GM23338 (cell line): Measurements from ENCODE around the gene RAB1B. TPM values are rescaled to one million over a fixed set of nuclear protein-coding genes. Genes with fewer than 3 reads are reported as not detected.

Experiments
- ATAC-seq: fragments of 200-7000 bp; cut with Tn5 transposase; 3 replicates; pipeline ENCODE4 v1.9.1; 2020
- DNase-seq: peaks from one replicate; pipeline ENCODE4 v3.0.0-alpha.2; 2015; ENCODE audit warnings: low spot score
- H2AFZ ChIP-seq: fragments of 200-600 bp; sonication (generic); 2 replicates; pipeline ENCODE4 v1.8.0; 2016; ENCODE audit warnings: antibody characterized with exemption, mild to moderate bottlenecking, moderate library complexity
- H3F3A ChIP-seq: fragments of 200-600 bp; sonication (generic); replicated peaks from 2 replicates; pipeline ENCODE4 v1.8.0; 2017; ENCODE audit warnings: antibody characterized with exemption, mixed run types, low read depth
- H3K27ac ChIP-seq: fragments of 200-600 bp; sonication (generic); 2 replicates; pipeline ENCODE4 v1.6.1; 2016; ENCODE audit warnings: low read depth
- H3K27me3 ChIP-seq: fragments of 200-600 bp; sonication (generic); 2 replicates; pipeline ENCODE4 v1.8.0; 2016; ENCODE audit warnings: mild to moderate bottlenecking, mixed run types, moderate library complexity; ENCODE audit not compliant: insufficient read depth
- H3K36me3 ChIP-seq: fragments of 200-600 bp; sonication (generic); 2 replicates; pipeline ENCODE4 v1.8.0; 2016; ENCODE audit warnings: mild to moderate bottlenecking; ENCODE audit not compliant: insufficient read depth
- H3K4me1 ChIP-seq: fragments of 200-600 bp; sonication (generic); 2 replicates; pipeline ENCODE4 v1.8.0; 2016; ENCODE audit warnings: mild to moderate bottlenecking, moderate library complexity; ENCODE audit not compliant: insufficient read depth
- H3K4me2 ChIP-seq: fragments of 200-600 bp; sonication (generic); 2 replicates; pipeline ENCODE4 v1.7.1; 2017; ENCODE audit warnings: mixed run types
- H3K4me3 ChIP-seq: fragments of 200-600 bp; sonication (generic); 2 replicates; pipeline ENCODE4 v1.6.1; 2016; ENCODE audit warnings: mixed run types
- H3K79me2 ChIP-seq: fragments of 200-600 bp; sonication (generic); replicated peaks from 2 replicates; pipeline ENCODE4 v1.8.0; 2017; ENCODE audit warnings: mild to moderate bottlenecking; ENCODE audit not compliant: insufficient read depth
- H3K9me2 ChIP-seq: fragments of 200-600 bp; sonication (generic); 2 replicates; pipeline ENCODE4 v1.8.0; 2017; ENCODE audit not compliant: insufficient read depth
- H4K20me1 ChIP-seq: fragments of 200-600 bp; sonication (generic); replicated peaks from 2 replicates; pipeline ENCODE4 v1.8.0; 2017; ENCODE audit warnings: mild to moderate bottlenecking; ENCODE audit not compliant: insufficient read depth
- H3K27ac Mint-ChIP-seq: 2 replicates; pipeline ENCODE4 v1.8.0; 2020; ENCODE audit warnings: inconsistent platforms, mild to moderate bottlenecking, moderate library complexity, mixed read lengths
- H3K27me3 Mint-ChIP-seq: 3 replicates; pipeline ENCODE4 v1.8.0; 2022; ENCODE audit warnings: low read depth, mild to moderate bottlenecking, moderate library complexity, mixed read lengths, inconsistent platforms; ENCODE audit not compliant: insufficient read depth, poor library complexity
- H3K36me3 Mint-ChIP-seq: 3 replicates; pipeline ENCODE4 v1.8.0; 2021; ENCODE audit warnings: low read depth, mild to moderate bottlenecking, inconsistent platforms, moderate library complexity, mixed read lengths
- H3K4me1 Mint-ChIP-seq: 3 replicates; pipeline ENCODE4 v1.8.0; 2020; ENCODE audit warnings: mild to moderate bottlenecking, inconsistent platforms, mixed read lengths
- H3K4me3 Mint-ChIP-seq: 3 replicates; pipeline ENCODE4 v1.8.0; 2021; ENCODE audit warnings: moderate library complexity, mild to moderate bottlenecking, inconsistent platforms, mixed read lengths
- H3K9me3 Mint-ChIP-seq: 3 replicates; pipeline ENCODE4 v1.8.0; 2020; ENCODE audit warnings: moderate library complexity, mild to moderate bottlenecking, inconsistent platforms, mixed read lengths
- CREB1 ChIP-seq: fragments of 250-450 bp; sonication (Bioruptor Pico); IDR thresholded peaks from 2 replicates; pipeline ENCODE4 v1.5.0; 2020; ENCODE audit warnings: low read depth, mild to moderate bottlenecking, moderate library complexity
- CTCF ChIP-seq, 2 experiments: fragments of 200-600 bp in 1 of 2; sonication (generic) in 1 of 2; conservative IDR thresholded peaks; 2 replicates each; pipeline versions ENCODE4 v1.5.1 to v1.6.1; 2016 to 2017; ENCODE audit warnings: antibody characterized with exemption in 2 of 2, low read depth in 2 of 2, mild to moderate bottlenecking in 2 of 2, moderate library complexity in 1 of 2
- ETS1 ChIP-seq: IDR thresholded peaks from 2 replicates; pipeline ENCODE4 v1.6.1; 2016; ENCODE audit warnings: antibody characterized with exemption
- EZH2 ChIP-seq: fragments of 200-600 bp; sonication (generic); IDR thresholded peaks from one replicate; pipeline ENCODE4 v1.8.0; 2017; ENCODE audit warnings: antibody characterized with exemption, mild to moderate bottlenecking, low read depth; ENCODE audit not compliant: unreplicated experiment
- EZH2phosphoT487 ChIP-seq: fragments of 200-600 bp; sonication (generic); IDR thresholded peaks from one replicate; pipeline ENCODE4 v1.8.1; 2018; ENCODE audit warnings: antibody characterized with exemption; ENCODE audit not compliant: unreplicated experiment
- JUNB ChIP-seq: IDR thresholded peaks from one replicate; pipeline ENCODE4 v1.6.1; 2016; ENCODE audit warnings: antibody characterized with exemption; ENCODE audit not compliant: unreplicated experiment
- NANOG ChIP-seq: IDR thresholded peaks from 2 replicates; pipeline ENCODE4 v1.6.1; 2016; ENCODE audit warnings: antibody characterized with exemption, borderline replicate concordance
- POLR2AphosphoS5 ChIP-seq: IDR thresholded peaks from 2 replicates; pipeline ENCODE4 v1.6.1; 2016; ENCODE audit warnings: antibody characterized with exemption, low read depth
- STAT1 ChIP-seq: IDR thresholded peaks from one replicate; pipeline ENCODE4 v1.6.1; 2016; ENCODE audit warnings: antibody characterized with exemption; ENCODE audit not compliant: unreplicated experiment
- ZNF331 ChIP-seq: fragments of 250-450 bp; sonication (Bioruptor Pico); IDR thresholded peaks from 2 replicates; pipeline ENCODE4 v1.5.0; 2020; ENCODE audit warnings: low read depth, mild to moderate bottlenecking, moderate library complexity
- polyA plus RNA-seq: library from polyadenylated mRNA; unstranded; fragments of >200 nt; fragmentation: Nextera tagmentation; extraction: Ambion mirVana; gene quantifications from 2 replicates; pipeline ENCODE4 v1.2.1, GENCODE V29; 2016
- total RNA-seq: library from RNA; depleted of rRNA; stranded (reverse); fragments of >200 nt; shearing (Covaris generic); gene quantifications from 2 replicates; pipeline ENCODE4 v1.2.3, GENCODE V29; 2014
- TF ChIP-seq, protein P1 (sequence below): fragments of 250-450 bp; sonication (Bioruptor Pico); IDR thresholded peaks from 2 replicates; pipeline ENCODE4 v1.5.0; 2020; ENCODE audit warnings: mild to moderate bottlenecking, moderate library complexity
- TF ChIP-seq, protein P2 (sequence below): IDR thresholded peaks from one replicate; pipeline ENCODE4 v1.6.1; 2018; ENCODE audit warnings: antibody characterized with exemption; ENCODE audit not compliant: unreplicated experiment

The RAB1B gene
- total and polyA plus RNA-seq, 2 experiments from 2014 or later, result 30.5 to 92.7 TPM

- TF ChIP-seq, protein P1, sequence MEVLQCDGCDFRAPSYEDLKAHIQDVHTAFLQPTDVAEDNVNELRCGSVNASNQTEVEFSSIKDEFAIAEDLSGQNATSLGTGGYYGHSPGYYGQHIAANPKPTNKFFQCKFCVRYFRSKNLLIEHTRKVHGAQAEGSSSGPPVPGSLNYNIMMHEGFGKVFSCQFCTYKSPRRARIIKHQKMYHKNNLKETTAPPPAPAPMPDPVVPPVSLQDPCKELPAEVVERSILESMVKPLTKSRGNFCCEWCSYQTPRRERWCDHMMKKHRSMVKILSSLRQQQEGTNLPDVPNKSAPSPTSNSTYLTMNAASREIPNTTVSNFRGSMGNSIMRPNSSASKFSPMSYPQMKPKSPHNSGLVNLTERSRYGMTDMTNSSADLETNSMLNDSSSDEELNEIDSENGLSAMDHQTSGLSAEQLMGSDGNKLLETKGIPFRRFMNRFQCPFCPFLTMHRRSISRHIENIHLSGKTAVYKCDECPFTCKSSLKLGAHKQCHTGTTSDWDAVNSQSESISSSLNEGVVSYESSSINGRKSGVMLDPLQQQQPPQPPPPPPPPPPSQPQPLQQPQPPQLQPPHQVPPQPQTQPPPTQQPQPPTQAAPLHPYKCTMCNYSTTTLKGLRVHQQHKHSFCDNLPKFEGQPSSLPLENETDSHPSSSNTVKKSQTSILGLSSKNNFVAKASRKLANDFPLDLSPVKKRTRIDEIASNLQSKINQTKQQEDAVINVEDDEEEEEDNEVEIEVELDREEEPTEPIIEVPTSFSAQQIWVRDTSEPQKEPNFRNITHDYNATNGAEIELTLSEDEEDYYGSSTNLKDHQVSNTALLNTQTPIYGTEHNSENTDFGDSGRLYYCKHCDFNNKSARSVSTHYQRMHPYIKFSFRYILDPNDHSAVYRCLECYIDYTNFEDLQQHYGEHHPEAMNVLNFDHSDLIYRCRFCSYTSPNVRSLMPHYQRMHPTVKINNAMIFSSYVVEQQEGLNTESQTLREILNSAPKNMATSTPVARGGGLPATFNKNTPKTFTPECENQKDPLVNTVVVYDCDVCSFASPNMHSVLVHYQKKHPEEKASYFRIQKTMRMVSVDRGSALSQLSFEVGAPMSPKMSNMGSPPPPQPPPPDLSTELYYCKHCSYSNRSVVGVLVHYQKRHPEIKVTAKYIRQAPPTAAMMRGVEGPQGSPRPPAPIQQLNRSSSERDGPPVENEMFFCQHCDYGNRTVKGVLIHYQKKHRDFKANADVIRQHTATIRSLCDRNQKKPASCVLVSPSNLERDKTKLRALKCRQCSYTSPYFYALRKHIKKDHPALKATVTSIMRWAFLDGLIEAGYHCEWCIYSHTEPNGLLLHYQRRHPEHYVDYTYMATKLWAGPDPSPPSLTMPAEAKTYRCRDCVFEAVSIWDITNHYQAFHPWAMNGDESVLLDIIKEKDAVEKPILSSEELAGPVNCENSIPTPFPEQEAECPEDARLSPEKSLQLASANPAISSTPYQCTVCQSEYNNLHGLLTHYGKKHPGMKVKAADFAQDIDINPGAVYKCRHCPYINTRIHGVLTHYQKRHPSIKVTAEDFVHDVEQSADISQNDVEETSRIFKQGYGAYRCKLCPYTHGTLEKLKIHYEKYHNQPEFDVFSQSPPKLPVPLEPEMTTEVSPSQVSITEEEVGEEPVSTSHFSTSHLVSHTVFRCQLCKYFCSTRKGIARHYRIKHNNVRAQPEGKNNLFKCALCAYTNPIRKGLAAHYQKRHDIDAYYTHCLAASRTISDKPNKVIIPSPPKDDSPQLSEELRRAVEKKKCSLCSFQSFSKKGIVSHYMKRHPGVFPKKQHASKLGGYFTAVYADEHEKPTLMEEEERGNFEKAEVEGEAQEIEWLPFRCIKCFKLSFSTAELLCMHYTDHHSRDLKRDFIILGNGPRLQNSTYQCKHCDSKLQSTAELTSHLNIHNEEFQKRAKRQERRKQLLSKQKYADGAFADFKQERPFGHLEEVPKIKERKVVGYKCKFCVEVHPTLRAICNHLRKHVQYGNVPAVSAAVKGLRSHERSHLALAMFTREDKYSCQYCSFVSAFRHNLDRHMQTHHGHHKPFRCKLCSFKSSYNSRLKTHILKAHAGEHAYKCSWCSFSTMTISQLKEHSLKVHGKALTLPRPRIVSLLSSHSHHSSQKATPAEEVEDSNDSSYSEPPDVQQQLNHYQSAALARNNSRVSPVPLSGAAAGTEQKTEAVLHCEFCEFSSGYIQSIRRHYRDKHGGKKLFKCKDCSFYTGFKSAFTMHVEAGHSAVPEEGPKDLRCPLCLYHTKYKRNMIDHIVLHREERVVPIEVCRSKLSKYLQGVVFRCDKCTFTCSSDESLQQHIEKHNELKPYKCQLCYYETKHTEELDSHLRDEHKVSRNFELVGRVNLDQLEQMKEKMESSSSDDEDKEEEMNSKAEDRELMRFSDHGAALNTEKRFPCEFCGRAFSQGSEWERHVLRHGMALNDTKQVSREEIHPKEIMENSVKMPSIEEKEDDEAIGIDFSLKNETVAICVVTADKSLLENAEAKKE (CRISPR knock-in tag), result no peak
- TF ChIP-seq EZH2 (no peak), STAT1 (no peak), ZNF331 (no peak), NANOG (no peak), JUNB (no peak)
Measured at GRCh38 chr11:66262191-66262590, 6.2 kb upstream of the RAB1B start (continued).

GRCh38 chr11:66262696-66263095 lies 5.7 kb upstream of the RAB1B start:
- Histone ChIP-seq H3K79me2 (peaks cover 11% of the 10 kb centered on the region; the same call in 1 of the 2 replicates), H3K9me2 (no peaks in the 10 kb centered on the region), H3K27me3 (no peaks in the 10 kb centered on the region), H2AFZ (no peak overlapping the region), H3F3A (peaks cover 15% of the 10 kb centered on the region), H4K20me1 (peaks cover 8% of the 10 kb centered on the region; the same call in 1 of the 2 replicates), H3K27ac (no peak overlapping the region), H3K4me1 (peaks cover 9% of the 10 kb centered on the region), H3K36me3 (0 out of 2 replicates have a peak, but pooled peaks cover 9% of the 10 kb centered on the region), H3K4me3 (no peak overlapping the region), H3K4me2 (no peak overlapping the region)
- H3K27ac Mint-ChIP-seq, result no peak overlapping the region
- peaks cover 15% of the 10 kb centered on the region for H3K4me1 Mint-ChIP-seq
- ATAC-seq (no peak), DNase-seq (no peak)
- H3K27me3 Mint-ChIP-seq, result peaks cover 11% of the 10 kb centered on the region
- H3K4me3 Mint-ChIP-seq, result no peak overlapping the region
- no peaks in the 10 kb centered on the region for H3K9me3 Mint-ChIP-seq
- peaks cover 45% of the 10 kb centered on the region for H3K36me3 Mint-ChIP-seq
- TF ChIP-seq CREB1 (CRISPR knock-in tag) (no peak), CTCF (conservative IDR thresholded peaks at IDR 0.05; ENCODE audit: low read depth in 2 of 2) (no peak), ETS1 (no peak), ZNF331 (no peak), POLR2AphosphoS5 (no peak), EZH2phosphoT487 (no peak), NANOG (no peak), EZH2 (no peak)
- TF ChIP-seq, protein P2, sequence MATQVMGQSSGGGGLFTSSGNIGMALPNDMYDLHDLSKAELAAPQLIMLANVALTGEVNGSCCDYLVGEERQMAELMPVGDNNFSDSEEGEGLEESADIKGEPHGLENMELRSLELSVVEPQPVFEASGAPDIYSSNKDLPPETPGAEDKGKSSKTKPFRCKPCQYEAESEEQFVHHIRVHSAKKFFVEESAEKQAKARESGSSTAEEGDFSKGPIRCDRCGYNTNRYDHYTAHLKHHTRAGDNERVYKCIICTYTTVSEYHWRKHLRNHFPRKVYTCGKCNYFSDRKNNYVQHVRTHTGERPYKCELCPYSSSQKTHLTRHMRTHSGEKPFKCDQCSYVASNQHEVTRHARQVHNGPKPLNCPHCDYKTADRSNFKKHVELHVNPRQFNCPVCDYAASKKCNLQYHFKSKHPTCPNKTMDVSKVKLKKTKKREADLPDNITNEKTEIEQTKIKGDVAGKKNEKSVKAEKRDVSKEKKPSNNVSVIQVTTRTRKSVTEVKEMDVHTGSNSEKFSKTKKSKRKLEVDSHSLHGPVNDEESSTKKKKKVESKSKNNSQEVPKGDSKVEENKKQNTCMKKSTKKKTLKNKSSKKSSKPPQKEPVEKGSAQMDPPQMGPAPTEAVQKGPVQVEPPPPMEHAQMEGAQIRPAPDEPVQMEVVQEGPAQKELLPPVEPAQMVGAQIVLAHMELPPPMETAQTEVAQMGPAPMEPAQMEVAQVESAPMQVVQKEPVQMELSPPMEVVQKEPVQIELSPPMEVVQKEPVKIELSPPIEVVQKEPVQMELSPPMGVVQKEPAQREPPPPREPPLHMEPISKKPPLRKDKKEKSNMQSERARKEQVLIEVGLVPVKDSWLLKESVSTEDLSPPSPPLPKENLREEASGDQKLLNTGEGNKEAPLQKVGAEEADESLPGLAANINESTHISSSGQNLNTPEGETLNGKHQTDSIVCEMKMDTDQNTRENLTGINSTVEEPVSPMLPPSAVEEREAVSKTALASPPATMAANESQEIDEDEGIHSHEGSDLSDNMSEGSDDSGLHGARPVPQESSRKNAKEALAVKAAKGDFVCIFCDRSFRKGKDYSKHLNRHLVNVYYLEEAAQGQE, result no peak
